HG03558 (cell line): Measurements from ENCODE around the gene MROH2A.

Experiments used
- ATAC-seq: cut with Tn5 transposase; IDR thresholded peaks from one replicate; pipeline ENCODE4 v1.9.1; 2021; ENCODE audit warnings: moderate number of reproducible peaks; ENCODE audit not compliant: unreplicated experiment; ENCODE audit errors: extremely low read depth

MROH2A gene

DNA sequence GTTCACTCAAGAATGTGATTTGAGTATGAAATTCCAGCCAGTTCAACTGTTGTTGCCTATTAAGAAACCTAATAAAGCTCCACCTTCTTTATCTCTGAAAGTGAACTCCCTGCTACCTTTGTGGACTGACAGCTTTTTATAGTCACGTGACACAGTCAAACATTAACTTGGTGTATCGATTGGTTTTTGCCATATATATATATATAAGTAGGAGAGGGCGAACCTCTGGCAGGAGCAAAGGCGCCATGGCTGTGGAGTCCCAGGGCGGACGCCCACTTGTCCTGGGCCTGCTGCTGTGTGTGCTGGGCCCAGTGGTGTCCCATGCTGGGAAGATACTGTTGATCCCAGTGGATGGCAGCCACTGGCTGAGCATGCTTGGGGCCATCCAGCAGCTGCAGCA lies 18.1 kb upstream of the MROH2A start, which contains the start of gene UGT1A1:
TSS of gene UGT1A1 (plus strand) at position 228 of the 400 bp plus-strand sequence. CDS start at position 246, 18 bp downstream.
- no peak for ATAC-seq

DNA sequence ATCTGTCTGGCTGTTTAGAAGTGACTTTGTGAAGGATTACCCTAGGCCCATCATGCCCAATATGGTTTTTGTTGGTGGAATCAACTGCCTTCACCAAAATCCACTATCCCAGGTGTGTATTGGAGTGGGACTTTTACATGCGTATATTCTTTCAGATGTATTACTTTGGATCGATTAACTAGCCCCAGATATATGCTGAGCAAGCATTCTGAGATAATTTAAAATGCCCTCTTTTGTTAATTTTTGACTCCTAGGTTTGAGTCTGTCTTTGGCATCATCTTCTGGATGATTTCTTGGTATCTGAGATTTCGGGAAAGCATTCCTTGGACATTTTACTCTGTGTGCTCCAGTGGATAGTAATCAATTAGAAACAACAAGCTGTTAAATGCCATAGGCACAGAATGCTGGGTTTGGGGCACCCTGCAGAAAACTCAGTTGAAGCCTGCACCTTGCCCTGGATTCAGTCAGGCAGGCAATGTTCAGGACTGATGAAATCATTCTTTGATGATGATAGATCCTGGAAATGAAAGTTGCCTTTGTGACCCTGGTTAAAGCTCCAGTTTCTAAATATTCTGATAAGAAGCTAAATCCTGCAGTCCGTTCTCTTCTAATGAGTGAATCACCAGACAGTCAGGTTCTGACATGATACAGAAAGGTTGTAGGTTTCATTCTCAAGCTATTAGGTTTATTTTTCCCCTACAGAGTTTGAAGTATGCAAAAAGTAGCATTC lies 16.9 kb upstream of the MROH2A start:
- no peak for ATAC-seq

DNA sequence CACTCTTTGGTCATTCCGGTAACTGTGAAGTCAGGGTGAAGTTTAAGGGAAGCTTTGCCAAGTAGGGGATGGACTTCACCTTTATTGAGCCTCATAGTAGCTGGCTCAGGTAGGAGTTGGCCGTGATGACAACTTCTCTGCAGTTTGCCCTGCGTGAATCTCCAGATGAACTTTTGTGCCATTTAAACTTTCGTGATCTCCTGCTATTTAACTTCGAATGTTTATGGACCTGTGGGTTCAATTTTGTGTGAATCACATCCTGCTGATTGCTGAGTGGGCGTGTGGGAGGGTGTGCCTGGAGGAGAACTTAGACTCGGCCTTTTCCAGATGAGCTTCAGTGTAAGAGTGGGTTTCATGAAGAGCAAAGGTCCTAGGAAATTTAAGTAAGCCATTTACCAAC lies 13.9 kb upstream of the MROH2A start:
- ATAC-seq: no peak

DNA sequence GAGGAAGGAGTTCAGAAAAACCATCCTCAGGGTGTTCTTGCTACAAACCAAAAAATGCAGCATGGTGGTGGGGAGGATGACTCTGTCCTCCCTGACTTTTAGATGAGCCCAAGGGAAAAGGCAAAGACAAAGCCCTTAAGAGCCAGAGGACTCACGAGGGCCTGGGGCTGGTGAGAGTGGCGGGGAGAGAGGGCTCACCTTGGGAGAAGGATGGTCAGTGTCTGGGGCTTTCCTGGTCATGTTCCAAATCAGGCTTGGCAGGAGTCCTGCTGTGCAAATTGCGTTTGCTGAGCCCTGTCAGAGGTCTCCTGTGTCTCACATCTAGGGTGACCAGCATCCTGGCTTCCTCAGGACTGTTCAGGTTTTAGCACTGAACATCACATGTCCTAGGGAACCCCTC lies 13.4 kb upstream of the MROH2A start:
- no peak for ATAC-seq

GRCh38 chr2:233766416-233766815 lies 11.7 kb upstream of the MROH2A start:
- no peak for ATAC-seq

GRCh38 chr2:233768076-233768475 lies 10.1 kb upstream of the MROH2A start:
- ATAC-seq: no peak

DNA sequence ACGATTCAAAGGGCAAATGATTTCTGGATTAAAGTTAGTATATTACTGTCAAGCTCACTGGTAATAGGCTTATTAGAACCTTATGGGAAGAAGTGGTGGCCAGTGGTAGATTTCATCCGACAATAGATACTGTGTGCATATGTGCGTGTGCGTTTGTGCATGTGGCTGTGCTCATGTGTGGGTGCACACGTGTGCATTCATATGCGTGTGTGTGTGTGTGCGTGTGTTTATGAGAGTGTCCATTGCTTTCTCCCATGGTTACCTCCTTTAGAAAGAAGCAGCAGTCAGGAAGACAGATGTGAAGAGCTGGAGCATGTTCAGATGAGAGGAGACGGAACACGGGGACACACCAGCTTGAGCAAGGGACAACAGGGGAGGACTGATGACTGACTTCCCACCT lies 8.9 kb upstream of the MROH2A start:
- ATAC-seq: no peak

DNA sequence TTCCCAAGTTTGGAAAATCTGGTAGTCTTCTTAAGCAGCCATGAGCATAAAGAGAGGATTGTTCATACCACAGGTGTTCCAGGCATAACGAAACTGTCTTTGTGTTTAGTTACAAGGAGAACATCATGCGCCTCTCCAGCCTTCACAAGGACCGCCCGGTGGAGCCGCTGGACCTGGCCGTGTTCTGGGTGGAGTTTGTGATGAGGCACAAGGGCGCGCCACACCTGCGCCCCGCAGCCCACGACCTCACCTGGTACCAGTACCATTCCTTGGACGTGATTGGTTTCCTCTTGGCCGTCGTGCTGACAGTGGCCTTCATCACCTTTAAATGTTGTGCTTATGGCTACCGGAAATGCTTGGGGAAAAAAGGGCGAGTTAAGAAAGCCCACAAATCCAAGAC lies 6.0 kb upstream of the MROH2A start:
- no peak for ATAC-seq

DNA sequence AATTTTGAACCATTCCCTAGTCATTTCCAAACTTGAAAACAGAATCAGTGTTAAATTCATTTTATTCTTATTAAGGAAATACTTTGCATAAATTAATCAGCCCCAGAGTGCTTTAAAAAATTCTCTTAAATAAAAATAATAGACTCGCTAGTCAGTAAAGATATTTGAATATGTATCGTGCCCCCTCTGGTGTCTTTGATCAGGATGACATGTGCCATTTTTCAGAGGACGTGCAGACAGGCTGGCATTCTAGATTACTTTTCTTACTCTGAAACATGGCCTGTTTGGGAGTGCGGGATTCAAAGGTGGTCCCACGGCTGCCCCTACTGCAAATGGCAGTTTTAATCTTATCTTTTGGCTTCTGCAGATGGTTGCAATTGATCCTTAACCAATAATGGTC lies 5.5 kb upstream of the MROH2A start:
- no peak for ATAC-seq

DNA sequence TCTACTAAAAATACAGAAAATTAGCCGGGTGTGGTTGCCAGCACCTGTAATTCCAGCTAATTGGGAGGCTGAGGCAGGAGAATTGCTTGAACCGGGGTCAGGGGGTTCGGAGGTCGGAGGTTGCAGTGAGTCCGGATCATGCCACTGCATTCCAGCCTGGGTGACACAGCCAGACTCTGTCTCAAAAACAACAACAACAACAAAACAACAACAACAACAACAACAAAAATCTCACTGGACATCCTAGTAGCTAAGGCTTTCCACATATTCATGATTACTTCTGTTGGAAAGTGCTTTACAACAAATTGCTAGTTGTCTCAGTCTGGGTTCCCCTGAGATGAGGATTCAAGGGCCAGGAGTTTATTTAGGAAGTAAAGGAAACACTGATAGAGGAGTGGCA lies 4.3 kb upstream of the MROH2A start:
- no peak for ATAC-seq

GRCh38 chr2:233775414-233775813 lies 2.7 kb upstream of the MROH2A start:
- no peak for ATAC-seq

DNA sequence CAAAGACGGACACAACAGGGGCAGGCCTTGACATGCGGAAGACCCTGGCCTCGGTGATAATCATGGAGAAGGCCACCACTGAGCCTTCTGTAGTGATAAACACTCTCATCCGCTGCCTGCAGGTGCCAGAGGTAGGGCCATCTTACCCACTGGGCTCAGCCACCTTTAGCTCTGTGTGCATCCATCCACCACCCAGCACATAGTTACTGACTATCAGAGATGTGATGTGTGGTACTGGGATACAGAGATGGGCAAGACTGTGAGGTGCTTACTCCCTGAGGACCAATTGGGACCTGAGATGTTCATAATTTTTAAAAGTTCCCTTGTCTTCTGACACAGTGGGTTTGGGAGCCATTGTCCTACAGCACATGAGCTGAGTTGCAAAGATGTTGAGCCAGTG lies 1.6 kb downstream of the MROH2A start:
- ATAC-seq: no peak

DNA sequence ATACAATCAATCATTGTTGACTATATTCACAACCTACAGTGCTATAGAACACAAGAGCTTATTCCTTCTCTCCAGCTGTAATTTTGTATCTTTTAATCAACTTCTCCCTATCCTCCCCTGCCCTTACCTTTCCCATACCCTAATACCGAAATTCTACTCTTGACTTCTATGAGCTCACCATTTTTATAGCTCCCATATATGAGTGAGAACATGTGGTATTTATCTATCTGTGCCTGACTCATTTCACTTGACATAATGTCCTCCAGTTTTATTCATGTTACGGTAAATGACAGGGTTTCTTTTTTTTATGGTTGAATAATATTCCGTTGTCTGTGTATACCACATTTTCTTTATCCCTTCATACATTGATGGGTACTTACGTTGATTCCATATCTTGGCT lies 2.6 kb downstream of the MROH2A start:
- ATAC-seq: no peak

GRCh38 chr2:233789554-233789953 lies 11.4 kb downstream of the MROH2A start:
- no peak for ATAC-seq

GRCh38 chr2:233791151-233791882 lies 13.2 kb downstream of the MROH2A start:
- ATAC-seq: no peak

DNA sequence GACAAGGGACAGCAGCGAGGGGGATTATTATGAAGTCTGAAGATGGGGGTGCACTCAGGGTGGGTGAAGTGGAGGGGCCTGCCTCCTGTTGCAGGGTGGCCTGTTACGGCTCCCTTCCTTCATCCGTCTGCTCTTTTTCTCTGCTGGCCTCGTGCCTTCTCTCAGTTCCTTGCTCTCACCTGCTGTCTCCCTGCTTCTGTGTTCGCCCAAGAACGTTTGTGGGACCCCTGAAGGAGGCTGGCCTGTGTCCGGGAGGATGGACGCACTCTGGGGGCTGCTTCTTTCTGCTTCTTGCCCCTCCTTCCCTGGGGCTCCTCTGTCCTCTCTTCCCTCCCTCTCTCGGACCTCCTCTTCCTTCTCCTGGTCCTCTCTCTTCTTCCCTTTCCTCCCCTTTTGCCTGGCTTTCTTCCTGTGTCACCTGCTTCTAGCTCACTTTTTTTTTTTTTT lies 13.8 kb downstream of the MROH2A start:
- no peak for ATAC-seq

- no peak for ATAC-seq
Observed at GRCh38 chr2:233792720-233793119, 14.6 kb downstream of the MROH2A start.

DNA sequence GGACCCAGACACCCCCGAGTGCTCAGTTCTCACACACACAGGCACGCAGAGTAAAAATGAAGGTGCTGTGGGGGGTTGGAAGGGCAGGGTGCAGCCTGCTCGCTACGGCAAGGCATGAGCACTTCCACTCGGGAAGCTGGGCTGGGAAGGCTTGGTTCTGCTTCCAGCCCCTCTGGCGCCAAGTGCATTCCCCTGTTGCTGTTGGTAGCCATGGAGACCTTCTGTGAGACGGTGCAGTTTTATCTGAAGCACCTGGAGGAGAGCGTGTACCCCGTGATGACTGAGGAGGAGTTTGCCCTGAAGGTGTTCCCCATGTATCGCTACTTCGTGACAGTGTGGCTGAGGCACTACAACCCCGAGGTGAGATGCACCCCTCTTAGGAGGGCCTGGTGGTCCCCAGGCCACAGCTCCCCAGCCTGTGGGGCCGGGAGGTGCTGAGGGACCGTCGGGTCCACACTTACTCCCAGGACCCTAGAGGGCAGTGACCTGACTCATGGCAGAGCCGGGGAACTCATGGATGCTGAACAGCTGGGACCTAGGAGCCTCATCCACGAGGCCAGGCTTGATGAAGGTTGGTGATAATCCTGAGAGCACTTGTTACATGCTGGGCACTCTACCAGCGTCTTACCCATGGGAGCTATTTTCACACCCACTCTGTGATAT lies 15.5 kb downstream of the MROH2A start:
- ATAC-seq: no peak

DNA sequence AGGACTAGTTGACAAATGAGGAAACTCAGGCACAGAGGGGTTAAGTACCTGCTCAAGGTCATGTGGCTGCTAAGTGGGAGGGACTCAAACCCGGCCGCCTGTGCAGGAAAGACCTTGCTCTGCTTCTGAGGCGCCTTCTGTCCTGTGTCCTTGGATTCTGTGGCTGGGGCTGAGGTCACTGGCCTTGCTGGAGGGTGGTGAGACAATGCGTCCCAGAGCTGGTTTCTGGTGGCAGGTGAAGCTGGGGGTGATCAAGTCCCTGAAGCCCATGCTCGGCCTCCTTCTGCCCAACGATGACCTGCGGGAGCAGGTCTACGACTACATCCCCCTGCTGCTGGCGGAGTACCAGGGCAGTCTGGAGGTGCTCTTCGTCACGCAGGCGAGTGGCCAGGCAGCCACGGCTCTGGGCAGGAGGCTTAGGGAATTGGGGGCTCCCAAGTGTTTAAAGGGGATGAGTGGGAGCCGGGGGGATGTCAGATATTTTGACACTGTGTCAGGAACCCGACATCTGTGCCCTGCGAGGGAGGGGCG lies 16.1 kb downstream of the MROH2A start:
- ATAC-seq: no peak

DNA sequence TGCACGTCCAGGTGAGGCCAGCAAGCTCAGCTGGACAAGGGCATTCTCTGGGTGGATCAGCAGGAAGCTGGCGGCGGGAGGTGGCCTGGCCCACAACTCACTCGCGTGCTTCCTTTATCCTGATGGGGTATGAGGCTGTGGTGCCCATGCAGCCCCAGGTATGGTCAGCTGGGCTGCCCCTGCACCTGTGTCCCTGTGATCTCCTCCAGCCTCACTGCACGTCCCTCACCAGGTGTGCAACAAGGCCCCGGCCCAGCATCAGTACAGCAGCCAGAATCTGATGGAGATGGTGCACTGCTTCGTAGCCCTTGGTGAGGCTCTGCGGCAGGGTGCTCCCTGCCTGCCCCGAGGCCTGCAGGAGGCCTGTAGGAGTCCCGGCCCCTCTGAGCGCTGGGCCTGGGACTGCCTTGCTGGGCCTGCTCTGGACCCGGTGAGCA lies 17.6 kb downstream of the MROH2A start:
- no peak for ATAC-seq

- ATAC-seq: no peak
Observed at GRCh38 chr2:233796254-233796653, 18.1 kb downstream of the MROH2A start.
